Measurements from ENCODE around the gene GPR18.

DNA sequence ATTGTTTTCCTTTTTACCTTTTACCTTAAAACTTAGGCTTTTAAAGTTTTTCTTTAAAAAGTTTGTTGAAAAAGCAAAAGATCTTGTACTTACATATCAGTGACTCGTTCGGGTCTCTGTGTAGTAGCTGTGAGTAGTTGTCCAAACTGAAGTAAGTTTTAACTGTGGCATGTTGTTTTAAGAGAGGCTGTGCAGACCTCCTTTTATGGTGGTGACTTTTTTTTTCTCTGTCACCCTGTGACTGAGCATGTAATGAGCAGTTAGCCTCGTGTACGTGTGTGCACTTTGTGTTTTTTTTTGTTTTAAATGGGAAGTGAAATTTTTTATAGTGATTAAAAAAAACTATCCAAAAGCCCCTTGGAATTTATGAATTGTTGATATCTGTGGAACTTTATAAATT is 49.1 kb upstream of the GPR18 start, which contains the start of gene GPR183:
- TF ChIP-seq EZH2 (IDR thresholded peaks at IDR 0.05) (no peak), CTCF (IDR thresholded peaks at IDR 0.05) (no peak), EZH2phosphoT487 (IDR thresholded peaks at IDR 0.05) (no peak)

Measured in neural progenitor cell (in vitro differentiated cells).